Measurements from ENCODE around the gene RETN. TPM values are rescaled to one million over a fixed set of nuclear protein-coding genes. Genes with fewer than 3 reads are reported as not detected.

RETN gene
- total RNA-seq, 1 donor from 2014 or later = not detected

DNA sequence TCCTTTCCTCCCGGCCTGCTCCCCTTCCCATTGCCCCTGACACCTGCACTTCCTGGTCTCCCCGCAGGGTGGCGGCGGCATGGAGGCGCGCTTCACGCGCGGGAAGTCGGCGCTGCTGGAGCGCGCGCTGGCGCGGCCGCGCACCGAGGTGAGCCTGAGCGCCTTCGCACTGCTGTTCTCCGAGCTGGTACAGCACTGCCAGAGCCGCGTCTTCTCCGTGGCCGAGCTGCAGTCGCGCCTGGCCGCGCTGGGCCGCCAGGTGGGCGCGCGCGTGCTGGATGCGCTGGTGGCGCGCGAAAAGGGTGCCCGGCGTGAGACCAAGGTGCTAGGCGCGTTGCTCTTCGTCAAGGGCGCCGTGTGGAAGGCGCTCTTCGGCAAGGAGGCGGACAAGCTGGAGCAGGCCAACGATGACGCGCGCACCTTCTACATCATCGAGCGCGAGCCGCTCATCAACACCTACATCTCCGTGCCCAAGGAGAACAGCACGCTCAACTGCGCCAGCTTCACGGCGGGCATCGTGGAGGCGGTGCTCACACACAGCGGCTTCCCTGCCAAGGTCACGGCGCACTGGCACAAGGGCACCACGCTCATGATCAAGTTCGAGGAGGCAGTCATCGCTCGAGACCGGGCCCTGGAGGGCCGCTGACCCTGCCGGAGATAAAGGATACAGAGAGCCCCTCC is 13.5 kb downstream of the RETN start:
- peaks cover 11% of the 10 kb centered on the region for H3K27me3 Mint-ChIP-seq (ENCODE audit: unreplicated experiment)
- no peak overlapping the region for H3K27ac Mint-ChIP-seq (ENCODE audit: unreplicated experiment)

GRCh38 chr19:7685546-7686445 is 16.9 kb downstream of the RETN start:
- no peaks in the 10 kb centered on the region for H3K4me1 Mint-ChIP-seq (ENCODE audit: unreplicated experiment)
- H3K27ac Mint-ChIP-seq (ENCODE audit: unreplicated experiment) = no peak overlapping the region
- no peaks in the 10 kb centered on the region for H3K9me3 Mint-ChIP-seq (ENCODE audit: unreplicated experiment)
- H3K36me3 Mint-ChIP-seq (ENCODE audit: low read depth, unreplicated experiment) = peaks cover 9% of the 10 kb centered on the region
- no peak overlapping the region for H3K4me3 Mint-ChIP-seq (ENCODE audit: unreplicated experiment)
- TF ChIP-seq CTCF (IDR thresholded peaks at IDR 0.05; ENCODE audit: unreplicated experiment) = no peak
- peaks cover 7% of the 10 kb centered on the region for H3K27me3 Mint-ChIP-seq (ENCODE audit: unreplicated experiment)
- no peak for DNase-seq (ENCODE audit: low spot score)

More for the DNA sequence above, 13.5 kb downstream of the RETN start:
- H3K4me1 Mint-ChIP-seq (ENCODE audit: unreplicated experiment) = no peaks in the 10 kb centered on the region
- peak overlapping the region; percentile 91 for H3K4me3 Mint-ChIP-seq (ENCODE audit: unreplicated experiment)
- no peak for DNase-seq (ENCODE audit: low spot score)
- no peak for TF ChIP-seq CTCF (IDR thresholded peaks at IDR 0.05; ENCODE audit: unreplicated experiment)
- H3K9me3 Mint-ChIP-seq (ENCODE audit: unreplicated experiment) = no peaks in the 10 kb centered on the region
- peaks cover 13% of the 10 kb centered on the region for H3K36me3 Mint-ChIP-seq (ENCODE audit: low read depth, unreplicated experiment)

- no peak for DNase-seq (ENCODE audit: low spot score)
- TF ChIP-seq CTCF (IDR thresholded peaks at IDR 0.05; ENCODE audit: unreplicated experiment) = no peak
- Mint-ChIP-seq H3K9me3 (ENCODE audit: unreplicated experiment) (no peaks in the 10 kb centered on the region), H3K27ac (ENCODE audit: unreplicated experiment) (no peak overlapping the region), H3K4me1 (ENCODE audit: unreplicated experiment) (no peaks in the 10 kb centered on the region), H3K36me3 (ENCODE audit: low read depth, unreplicated experiment) (peaks cover 9% of the 10 kb centered on the region), H3K4me3 (ENCODE audit: unreplicated experiment) (no peak overlapping the region), H3K27me3 (ENCODE audit: unreplicated experiment) (peaks cover 7% of the 10 kb centered on the region)
These were observed 18.3 kb downstream of the RETN start for GRCh38 chr19:7687177-7687576.

DNA sequence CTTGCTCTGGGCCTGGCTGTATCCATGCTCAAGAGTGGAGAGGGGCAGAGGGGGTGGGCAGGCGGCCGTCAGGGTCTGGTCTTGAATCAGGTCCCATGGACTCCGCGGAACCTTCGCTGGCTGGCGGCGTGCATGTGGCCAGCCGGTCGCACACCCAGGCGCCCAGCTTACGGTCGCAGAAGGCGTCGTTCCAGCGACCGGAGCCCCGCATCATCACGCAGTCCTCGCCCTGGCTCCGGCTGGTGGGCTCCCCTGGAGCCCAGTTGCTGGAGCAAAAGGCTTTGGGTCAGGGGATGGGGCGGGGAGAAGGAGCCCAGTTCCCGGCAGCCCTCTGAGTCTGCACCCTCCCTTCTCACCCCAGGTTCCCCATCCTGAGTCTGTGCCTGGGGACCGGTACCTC is 20.3 kb downstream of the RETN start:
- DNase-seq (ENCODE audit: low spot score) = no peak
- H3K4me1 Mint-ChIP-seq (ENCODE audit: unreplicated experiment) = no peaks in the 10 kb centered on the region

More for the DNA sequence above, 20.3 kb downstream of the RETN start:
- H3K36me3 Mint-ChIP-seq (ENCODE audit: low read depth, unreplicated experiment) = peaks cover 4% of the 10 kb centered on the region
- no peak overlapping the region for H3K27ac Mint-ChIP-seq (ENCODE audit: unreplicated experiment)
- TF ChIP-seq CTCF (IDR thresholded peaks at IDR 0.05; ENCODE audit: unreplicated experiment) = no peak
- H3K9me3 Mint-ChIP-seq (ENCODE audit: unreplicated experiment) = no peaks in the 10 kb centered on the region
- H3K27me3 Mint-ChIP-seq (ENCODE audit: unreplicated experiment) = peaks cover 2% of the 10 kb centered on the region
- H3K4me3 Mint-ChIP-seq (ENCODE audit: unreplicated experiment) = no peak overlapping the region

All from endothelial cell (in vitro differentiated cells).